ENCODE measurements around the gene CARD9. TPM values are rescaled to one million over a fixed set of nuclear protein-coding genes. Genes with fewer than 3 reads are reported as not detected.

The CARD9 gene
- total and polyA plus RNA-seq, 2 of the 8 experiments (the other 6 are each of a cell fraction or from before 2014, with no cell fraction given) = 0.15 to 1.1 TPM

DNA sequence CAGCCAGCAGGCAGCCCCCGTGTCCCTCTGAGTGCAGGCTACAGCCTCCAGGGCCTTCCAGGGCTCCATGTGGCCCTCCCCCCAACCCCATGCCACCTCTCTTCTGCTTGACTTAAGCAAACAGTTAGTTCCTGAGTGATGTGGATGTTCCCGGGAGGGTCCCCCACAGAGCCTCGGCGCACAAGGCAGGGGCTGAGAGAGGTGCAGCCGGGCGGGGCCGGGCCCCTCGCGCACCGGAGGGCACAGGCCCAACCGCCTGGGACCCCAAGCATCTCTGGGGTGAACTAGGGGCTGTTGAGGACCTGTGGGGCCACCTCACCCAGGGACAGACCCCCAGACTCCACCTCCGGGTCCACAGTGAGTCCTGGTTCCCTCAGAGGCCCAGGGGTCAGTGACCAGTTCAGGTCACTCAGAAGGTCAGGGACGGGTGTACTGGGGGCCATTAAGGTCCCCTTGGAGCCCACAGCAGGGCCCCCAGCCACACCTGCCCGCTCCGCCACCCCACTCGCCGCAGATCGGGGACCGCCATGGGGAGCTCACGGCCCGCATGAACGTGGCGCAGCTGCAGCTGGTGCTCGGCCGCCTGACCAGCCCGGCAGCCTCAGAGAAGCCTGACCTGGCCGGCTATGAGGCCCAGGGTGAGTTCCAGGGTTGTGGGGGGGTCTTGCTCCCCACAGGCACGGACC lies 33.0 kb downstream of the CARD9 start:
- no peak overlapping the region for H3K4ac ChIP-seq (replicated peaks; ENCODE audit: insufficient read length, low read depth, low read length)
- H3K9ac ChIP-seq (replicated peaks in 1 of 4; ENCODE audit: extremely low read depth in 1 of 4, low read depth in 3 of 4, low read length in 3 of 4) = no peak overlapping the region
- no peaks in the 10 kb centered on the region for H3K9me3 ChIP-seq (ENCODE audit: insufficient read depth in 2 of 2, low read depth in 1 of 2, low read length in 1 of 2)
- POLR2A ChIA-PET (ENCODE audit: partially characterized antibody) = interaction anchor here (1.4 kb wide), 1 partner anchor 65 kb away, joined by 3 read pairs; no protein-coding TSS in a partner anchor
- no peaks in the 10 kb centered on the region for H4K20me1 ChIP-seq (replicated peaks in 1 of 2; ENCODE audit: control insufficient read depth in 1 of 2, insufficient read depth in 2 of 2, low read length in 2 of 2)
- no peak overlapping the region for H2BK20ac ChIP-seq (ENCODE audit: low read length)
- H4K8ac ChIP-seq (ENCODE audit: extremely low read depth, insufficient read depth, low read length) = peak overlapping the region; percentile 17; the same call in 1 of the 2 replicates
- CTCF ChIA-PET (ENCODE audit: partially characterized antibody) = interaction anchor here (1.3 to 1.9 kb wide), 3 partner anchors 12 to 29 kb away, joined by 3 to 15 read pairs (median 4); partner anchors contain the start of gene DNLZ
- H3K14ac ChIP-seq (ENCODE audit: insufficient read length) = no peak overlapping the region
- H2BK12ac ChIP-seq (ENCODE audit: low read depth, low read length) = no peak overlapping the region
- H3K27ac ChIP-seq (ENCODE audit: low read depth, low read length) = no peak overlapping the region
- H3K79me1 ChIP-seq (ENCODE audit: low read depth, low read length) = no peaks in the 10 kb centered on the region
- H3K27me3 ChIP-seq (replicated peaks in 1 of 4; ENCODE audit: control insufficient read depth in 3 of 4, extremely low read depth in 1 of 4, insufficient read depth in 3 of 4, low read length in 3 of 4) = no peaks in the 10 kb centered on the region
- no peak overlapping the region for H4K5ac ChIP-seq (ENCODE audit: insufficient read length, low read depth, low read length)
- H3K4me2 ChIP-seq (ENCODE audit: insufficient read depth in 1 of 2, low read depth in 2 of 2, low read length in 2 of 2) = no peak overlapping the region
- DNase-seq (ENCODE audit: low read depth in 1 of 2, low spot score in 2 of 2) = no peak
- peaks cover 0 to 4% (median 0%) of the 10 kb centered on the region in 4 experiments; a peak in 2 of 8 replicates for H3K36me3 ChIP-seq (ENCODE audit: control insufficient read depth in 2 of 4, insufficient read depth in 4 of 4, low read length in 3 of 4)
- no peak overlapping the region for H2AFZ ChIP-seq (ENCODE audit: low read length)
- peaks cover 0 to 9% (median 8%) of the 10 kb centered on the region in 4 experiments; a peak in 6 of 7 replicates for H3K4me1 ChIP-seq (replicated peaks in 1 of 4; ENCODE audit: control insufficient read depth in 3 of 4, insufficient read depth in 4 of 4, low read length in 3 of 4)
- no peak overlapping the region for H3K18ac ChIP-seq (ENCODE audit: extremely low read depth, low read length)
- H3K4me3 ChIP-seq (ENCODE audit: extremely low read depth in 1 of 4, insufficient read depth in 2 of 4, low read depth in 3 of 4, low read length in 4 of 4) = no peak overlapping the region
- H4K91ac ChIP-seq (replicated peaks; ENCODE audit: insufficient read length, low read length) = no peak overlapping the region
- H2BK120ac ChIP-seq (replicated peaks; ENCODE audit: low read depth, low read length) = no peak overlapping the region
- H3K23me2 ChIP-seq (ENCODE audit: low read depth, low read length) = peaks cover 2% of the 10 kb centered on the region; the same call in 1 of the 2 replicates
- FAIRE-seq = no peak
- no peak overlapping the region for H2BK15ac ChIP-seq (ENCODE audit: low read length)
- H3K79me2 ChIP-seq (ENCODE audit: control insufficient read depth in 1 of 2, insufficient read depth in 2 of 2, low read length in 2 of 2) = no peaks in the 10 kb centered on the region
- H3K23ac ChIP-seq (ENCODE audit: insufficient read length) = no peak overlapping the region
- no peak overlapping the region for H3K56ac ChIP-seq (replicated peaks; ENCODE audit: insufficient read length, low read depth, low read length)
- H2AK5ac ChIP-seq (ENCODE audit: low read depth, low read length) = no peak overlapping the region
- H2BK5ac ChIP-seq (ENCODE audit: low read depth, low read length) = no peak overlapping the region
- 98% methylated on average over 18 of the region's 28 CpGs; no CpG with 5 or more reads in 1 of the 2 experiments for WGBS, 2 experiments (ENCODE audit: extremely low coverage in 1 of 2, insufficient coverage in 1 of 2, insufficient read length in 1 of 2, insufficient replicate concordance in 2 of 2, low coverage in 1 of 2, low lambda C conversion rate in 2 of 2, missing lambda C conversion rate in 1 of 2)
- TF ChIP-seq ZNF274 (IDR thresholded peaks at IDR 0.05; ENCODE audit: borderline replicate concordance, extremely low read depth, low read length) = no peak
- no peak for TF ChIP-seq KDM5A (IDR thresholded peaks at IDR 0.05; ENCODE audit: low read length)
- no peak for TF ChIP-seq SIX5 (IDR thresholded peaks at IDR 0.05; ENCODE audit: low read depth, low read length)
- no peak for TF ChIP-seq EZH2 (IDR thresholded peaks at IDR 0.05; ENCODE audit: low read depth, low read length, severe bottlenecking)
- no peak for TF ChIP-seq SP1 (IDR thresholded peaks at IDR 0.05; ENCODE audit: low read depth, low read length)
- no peak for TF ChIP-seq CHD2 (IDR thresholded peaks at IDR 0.05; ENCODE audit: low read length)
- TF ChIP-seq RFX5 (IDR thresholded peaks at IDR 0.05; ENCODE audit: borderline replicate concordance, low read depth, low read length) = no peak
- no peak for TF ChIP-seq TEAD4 (IDR thresholded peaks at IDR 0.05; ENCODE audit: low read depth, low read length)
- TF ChIP-seq NANOG (IDR thresholded peaks at IDR 0.05; ENCODE audit: insufficient read depth, low read depth, low read length, poor library complexity, severe bottlenecking) = no peak
- TF ChIP-seq SP2 (IDR thresholded peaks at IDR 0.05; ENCODE audit: low read length) = no peak
- no peak for TF ChIP-seq BCL11A (IDR thresholded peaks at IDR 0.05; ENCODE audit: low read depth in 2 of 2, low read length in 2 of 2)
- TF ChIP-seq TCF12 (IDR thresholded peaks at IDR 0.05; ENCODE audit: low read depth, low read length) = no peak
- no peak for TF ChIP-seq CTBP2 (IDR thresholded peaks at IDR 0.05; ENCODE audit: borderline replicate concordance, insufficient read depth, insufficient read length, low read length)
